GM18873 (cell line): ENCODE results near the gene RBMS1.
"Not testable (repeated sequence)": the region's sequence is repeated elsewhere in the genome, so short reads cannot be mapped to it uniquely, and the experiment has no call there.

ENCODE experiments used
- ATAC-seq: cut with Tn5 transposase; IDR thresholded peaks from one replicate; pipeline ENCODE4 v1.9.1; 2021; ENCODE audit warnings: mild to moderate bottlenecking, moderate library complexity, moderate number of reproducible peaks; ENCODE audit not compliant: unreplicated experiment, low FRiP score

Gene RBMS1

GRCh38 chr2:160473468-160474318 lies 19.9 kb downstream of the RBMS1 start:
- ATAC-seq, result no peak

- no peak for ATAC-seq
Observed at GRCh38 chr2:160472839-160473251, 20.8 kb downstream of the RBMS1 start.

GRCh38 chr2:160471950-160472349 lies 21.7 kb downstream of the RBMS1 start:
- ATAC-seq, result no peak

- ATAC-seq, result no peak
Observed at GRCh38 chr2:160469621-160470204, 23.9 kb downstream of the RBMS1 start.

- ATAC-seq, result no peak
Observed at GRCh38 chr2:160469164-160469563, 24.4 kb downstream of the RBMS1 start.

GRCh38 chr2:160467086-160467485 lies 26.5 kb downstream of the RBMS1 start:
- ATAC-seq, result no peak

- ATAC-seq, result no peak
Observed at GRCh38 chr2:160465406-160465805, 28.2 kb downstream of the RBMS1 start.

- no peak for ATAC-seq
Observed at GRCh38 chr2:160465002-160465401, 28.6 kb downstream of the RBMS1 start.

- ATAC-seq, result no peak
Observed at GRCh38 chr2:160464017-160464416, 29.6 kb downstream of the RBMS1 start.

- no peak for ATAC-seq
Observed at GRCh38 chr2:160463245-160463644, 30.4 kb downstream of the RBMS1 start.

- ATAC-seq, result no peak
Observed at GRCh38 chr2:160460333-160460731, 33.3 kb downstream of the RBMS1 start.

- no peak for ATAC-seq
Observed at GRCh38 chr2:160459538-160460332, 33.9 kb downstream of the RBMS1 start.

- no peak for ATAC-seq
Observed at GRCh38 chr2:160458718-160459453, 34.7 kb downstream of the RBMS1 start.

GRCh38 chr2:160457588-160457987 lies 36.0 kb downstream of the RBMS1 start:
- peak; percentile 69 for ATAC-seq

- ATAC-seq, result no peak
Observed at GRCh38 chr2:160454070-160454797, 39.4 kb downstream of the RBMS1 start.

GRCh38 chr2:160453111-160453820 lies 40.3 kb downstream of the RBMS1 start:
- no peak for ATAC-seq

- ATAC-seq, result no peak
Observed at GRCh38 chr2:160450486-160450885, 43.1 kb downstream of the RBMS1 start.

- not testable (repeated sequence) for ATAC-seq
Observed at GRCh38 chr2:160448821-160449220, 44.8 kb downstream of the RBMS1 start.

- ATAC-seq, result no peak
Observed at GRCh38 chr2:160445673-160446072, 47.9 kb downstream of the RBMS1 start.
